Mucosa of descending colon (tissue), 3 donors: ENCODE measurements around the gene RPH3AL. TPM values are rescaled to one million over a fixed set of nuclear protein-coding genes. Genes with fewer than 3 reads are reported as not detected.

ENCODE experiments used
- ATAC-seq: fragments of 200-7000 bp; cut with Tn5 transposase; one replicate; pipeline ENCODE4 v1.9.1; 2020; ENCODE audit warnings: mild to moderate bottlenecking, moderate library complexity
- DNase-seq, 3 donors: peaks; one replicate each; pipeline ENCODE4 v3.0.0-alpha.2; 2020
- H3K36me3 ChIP-seq: fragments of 200-600 bp; one replicate; pipeline ENCODE4 v1.8.0; 2021; ENCODE audit warnings: low read depth, mild to moderate bottlenecking
- H3K4me1 ChIP-seq: fragments of 200-600 bp; one replicate; pipeline ENCODE4 v1.8.0; 2021; ENCODE audit warnings: low read depth, mild to moderate bottlenecking
- H3K4me3 ChIP-seq: fragments of 200-600 bp; one replicate; pipeline ENCODE4 v1.8.0; 2021; ENCODE audit warnings: mild to moderate bottlenecking
- H3K9me3 ChIP-seq: fragments of 200-600 bp; one replicate; pipeline ENCODE4 v1.8.0; 2021; ENCODE audit warnings: mild to moderate bottlenecking
- intact Hi-C, 2 donors: fragments of 100-400 bp; cut with DNase I in 1 of 2; cut with micrococcal nuclease in 1 of 2; formaldehyde crosslinking; loops; one replicate each; pipeline versions ENCODE4 v1.11.0 to v1.11.1; 2022; cut with DNase I, micrococcal nuclease
- total RNA-seq, 3 donors: library from RNA; stranded (reverse); fragmentation: NEBNext Ultra II Directional in 2 of 3; extraction: Animal tissue kit (Norgen Biotek cat#: 25700) in 2 of 3; gene quantifications; one replicate each; pipeline versions ENCODE4 v1.2.1 to v1.2.4, GENCODE V29; 2021 to 2023
- TF ChIP-seq, protein P1 (sequence below): fragments of 200-600 bp; IDR thresholded peaks from one replicate; pipeline ENCODE4 v1.8.0; 2022; ENCODE audit warnings: antibody characterized with exemption, mild to moderate bottlenecking
- donor health status: DM: no; HTN: no; CAD: no; lungs with moderate emphysema.
- donor health status: DM: no; HTN: no; CAD: no.
- donor health status: DM: no; HTN: yes; CAD: no.

RPH3AL gene
- total RNA-seq, 3 donors from 2014 or later: 24.0 to 44.1 (median 36.7) TPM

DNA sequence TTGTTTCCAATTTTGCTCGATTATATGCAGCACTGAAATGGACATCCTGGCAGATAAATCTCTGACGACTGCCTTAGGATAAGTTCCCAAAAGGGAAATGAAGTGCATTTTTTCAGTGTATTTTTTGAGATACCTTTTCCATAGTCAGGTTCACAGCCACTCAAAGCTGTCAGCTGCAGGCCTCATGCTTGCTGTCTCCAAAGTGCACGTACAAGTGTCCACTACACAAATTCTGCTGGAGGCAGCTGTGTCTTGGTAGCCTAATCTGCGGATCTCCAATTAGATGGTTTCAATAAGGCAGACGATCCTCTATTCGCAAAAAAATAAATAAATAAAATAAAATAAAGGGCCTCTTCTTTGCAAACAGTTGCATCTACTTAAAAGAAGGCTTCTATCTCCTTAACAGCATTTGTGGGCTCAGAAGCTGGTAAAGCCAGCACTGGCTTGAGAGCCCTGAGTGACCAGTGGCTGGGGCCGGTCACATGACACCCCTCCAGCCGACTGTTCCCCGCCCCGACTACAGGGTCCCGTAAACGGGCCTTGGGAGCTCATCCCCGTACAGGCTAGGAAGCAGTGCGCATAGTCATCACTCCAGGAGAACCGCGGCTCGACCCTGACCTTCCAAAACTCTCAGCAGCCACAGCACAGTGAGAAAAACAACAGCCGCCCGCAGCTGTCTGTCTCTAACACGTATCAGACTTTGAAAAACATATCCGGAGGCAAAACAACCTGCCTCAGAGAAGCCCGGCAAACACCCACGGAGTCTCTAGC, 18.8 kb downstream of the RPH3AL start:
- DNase-seq: peak; percentile 58 to 65 (median 61)
- intact Hi-C loops: no loop called here
- peak; percentile 36 for ATAC-seq
- peaks cover 9% of the 10 kb centered on the region for H3K4me1 ChIP-seq
- H3K9me3 ChIP-seq: no peaks in the 10 kb centered on the region
- TF ChIP-seq, protein P1, sequence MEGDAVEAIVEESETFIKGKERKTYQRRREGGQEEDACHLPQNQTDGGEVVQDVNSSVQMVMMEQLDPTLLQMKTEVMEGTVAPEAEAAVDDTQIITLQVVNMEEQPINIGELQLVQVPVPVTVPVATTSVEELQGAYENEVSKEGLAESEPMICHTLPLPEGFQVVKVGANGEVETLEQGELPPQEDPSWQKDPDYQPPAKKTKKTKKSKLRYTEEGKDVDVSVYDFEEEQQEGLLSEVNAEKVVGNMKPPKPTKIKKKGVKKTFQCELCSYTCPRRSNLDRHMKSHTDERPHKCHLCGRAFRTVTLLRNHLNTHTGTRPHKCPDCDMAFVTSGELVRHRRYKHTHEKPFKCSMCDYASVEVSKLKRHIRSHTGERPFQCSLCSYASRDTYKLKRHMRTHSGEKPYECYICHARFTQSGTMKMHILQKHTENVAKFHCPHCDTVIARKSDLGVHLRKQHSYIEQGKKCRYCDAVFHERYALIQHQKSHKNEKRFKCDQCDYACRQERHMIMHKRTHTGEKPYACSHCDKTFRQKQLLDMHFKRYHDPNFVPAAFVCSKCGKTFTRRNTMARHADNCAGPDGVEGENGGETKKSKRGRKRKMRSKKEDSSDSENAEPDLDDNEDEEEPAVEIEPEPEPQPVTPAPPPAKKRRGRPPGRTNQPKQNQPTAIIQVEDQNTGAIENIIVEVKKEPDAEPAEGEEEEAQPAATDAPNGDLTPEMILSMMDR: no peak
- no peak overlapping the region for H3K4me3 ChIP-seq
- no peaks in the 10 kb centered on the region for H3K36me3 ChIP-seq

DNA sequence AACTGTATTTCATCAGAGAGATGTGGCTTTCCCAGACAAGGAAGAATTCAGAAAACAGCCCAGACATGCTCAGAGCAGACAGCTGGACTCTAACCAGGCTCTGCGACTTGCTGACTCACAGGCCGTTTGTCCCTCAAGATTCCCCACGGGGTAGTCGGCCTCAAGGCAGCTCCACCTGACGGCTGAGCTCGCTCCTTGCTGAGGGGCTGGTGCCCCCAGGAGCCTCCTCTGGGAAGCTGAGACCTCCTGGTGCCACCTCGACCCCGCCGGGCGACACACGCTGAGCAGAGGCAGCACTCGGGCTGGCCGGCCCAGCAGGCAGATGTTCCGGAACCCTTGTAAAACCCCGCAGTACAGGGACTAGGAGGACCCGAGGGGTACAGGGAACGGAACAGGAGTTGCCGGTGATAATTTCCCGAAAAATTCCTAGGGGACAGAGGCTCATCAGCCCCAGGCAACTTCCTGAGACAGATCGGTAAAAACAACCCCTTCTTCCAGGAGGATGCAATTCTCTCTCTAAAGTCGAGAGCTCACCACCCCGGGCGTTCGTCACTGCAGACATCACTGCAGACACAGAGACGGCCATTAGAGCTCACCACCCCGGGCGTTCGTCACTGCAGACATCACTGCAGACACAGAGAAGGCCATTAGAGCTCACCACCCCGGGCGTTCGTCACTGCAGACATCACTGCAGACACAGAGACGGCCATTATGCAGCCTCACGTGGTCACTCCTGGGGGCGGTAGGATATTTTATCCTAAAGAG, 19.9 kb downstream of the RPH3AL start:
- Histone ChIP-seq H3K4me3 (no peak overlapping the region), H3K36me3 (no peaks in the 10 kb centered on the region), H3K9me3 (no peaks in the 10 kb centered on the region), H3K4me1 (peaks cover 8% of the 10 kb centered on the region)
- ATAC-seq: peak; percentile 15
- TF ChIP-seq, protein P1: no peak
- intact Hi-C loops: no loop called here
- DNase-seq: peak in 2 of 3 donors; percentile 23 to 49

DNA sequence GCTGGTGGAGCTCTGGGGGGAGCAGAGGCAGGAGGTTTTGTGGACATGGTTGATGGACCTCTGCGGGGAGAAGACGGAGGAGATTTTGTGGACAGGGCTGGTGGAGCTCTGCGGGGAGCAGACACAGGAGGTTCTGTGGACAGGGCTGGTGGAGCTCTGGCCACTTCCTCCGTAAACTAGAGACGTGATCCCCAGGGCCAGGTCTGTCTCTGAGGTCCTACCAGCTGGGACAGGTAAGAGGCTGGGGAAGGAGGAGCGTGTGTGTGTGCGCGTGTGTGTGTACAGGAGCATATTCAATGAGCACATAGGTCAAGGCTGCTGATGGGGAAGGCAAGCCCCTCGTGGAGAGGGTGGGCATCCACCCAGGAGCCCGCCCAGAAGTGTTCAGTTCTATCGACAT, 20.6 kb downstream of the RPH3AL start:
- no peaks in the 10 kb centered on the region for H3K9me3 ChIP-seq
- TF ChIP-seq, protein P1: no peak
- ATAC-seq: no peak
- peak in 2 of 3 donors; percentile 7 to 30 for DNase-seq
- intact Hi-C loops: no loop called here
- peaks cover 8% of the 10 kb centered on the region for H3K4me1 ChIP-seq
- H3K4me3 ChIP-seq: no peak overlapping the region
- H3K36me3 ChIP-seq: no peaks in the 10 kb centered on the region

DNA sequence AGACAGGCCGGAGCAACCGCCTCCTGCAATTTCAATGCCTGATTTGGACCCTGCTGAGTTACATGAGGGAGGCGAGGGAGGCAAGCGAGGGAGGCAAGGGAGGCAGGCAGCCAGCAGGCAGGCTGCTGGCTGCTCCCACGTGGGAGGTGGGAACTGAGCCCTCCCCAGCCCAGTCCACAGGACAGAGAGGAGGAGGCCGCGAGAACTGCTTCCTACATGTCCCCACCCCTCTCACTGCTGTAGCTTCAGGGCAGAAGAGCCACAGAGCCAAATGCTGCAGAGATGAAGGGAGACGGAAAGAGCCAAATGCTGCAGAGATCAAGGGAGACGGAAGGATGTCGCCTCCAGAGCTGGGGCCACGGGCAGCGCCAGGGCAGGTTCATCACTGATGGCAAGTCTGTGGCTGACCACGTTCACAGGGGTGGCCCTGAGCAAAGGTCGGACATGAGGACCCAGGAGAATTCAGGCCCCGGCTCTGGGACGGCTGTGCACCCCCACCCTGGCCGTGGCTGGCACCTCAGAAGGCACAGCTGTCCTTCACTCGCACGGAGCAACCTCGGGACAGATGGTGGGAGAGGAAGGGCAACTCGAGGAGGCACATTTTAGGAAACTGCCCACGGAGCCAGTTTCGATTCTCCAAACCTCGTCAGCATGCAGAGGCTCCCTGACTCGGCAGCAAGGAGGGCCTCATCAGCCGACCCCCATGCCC, 21.5 kb downstream of the RPH3AL start:
- Histone ChIP-seq H3K4me3 (no peak overlapping the region), H3K9me3 (no peaks in the 10 kb centered on the region), H3K4me1 (peaks cover 1% of the 10 kb centered on the region), H3K36me3 (no peaks in the 10 kb centered on the region)
- ATAC-seq: peak; percentile 33
- peak in 2 of 3 donors; percentile 37 to 49 for DNase-seq
- intact Hi-C loops: no loop called here
- TF ChIP-seq, protein P1: no peak

DNA sequence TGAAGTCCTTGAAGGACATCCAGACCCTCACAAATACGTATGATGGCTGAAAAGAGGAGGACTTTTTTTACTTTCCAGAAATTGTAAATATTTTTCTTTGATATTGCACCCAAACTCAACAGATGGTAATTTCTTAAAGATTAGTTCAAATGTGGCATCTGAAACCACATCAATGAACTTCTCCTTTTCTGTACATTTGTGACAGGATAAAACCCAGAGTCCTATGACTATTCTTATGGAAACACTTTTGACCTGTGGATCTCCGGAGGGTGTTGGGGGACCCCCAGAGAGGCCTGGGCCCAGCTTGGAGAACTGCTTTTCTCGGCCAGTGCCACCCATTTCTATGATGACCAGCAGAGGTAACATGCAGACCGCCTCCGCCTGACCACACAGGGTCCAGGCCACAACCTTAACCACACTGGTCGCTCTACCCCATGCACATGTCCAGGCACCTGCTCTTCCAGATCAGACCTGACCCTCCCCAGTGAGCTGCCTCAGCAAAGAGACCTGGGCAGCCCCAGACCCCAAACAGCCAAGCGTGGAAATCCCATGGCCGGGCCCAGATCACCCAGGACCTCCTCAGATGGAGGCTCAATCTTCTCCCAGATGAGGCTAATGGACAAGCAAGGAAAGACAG, 22.7 kb downstream of the RPH3AL start:
- Histone ChIP-seq H3K9me3 (no peaks in the 10 kb centered on the region), H3K4me1 (no peaks in the 10 kb centered on the region), H3K36me3 (no peaks in the 10 kb centered on the region), H3K4me3 (no peak overlapping the region)
- ATAC-seq (no peak), DNase-seq (peak in 2 of 3 donors; percentile 14 to 24)
- intact Hi-C loops: no loop called here
- TF ChIP-seq, protein P1: no peak
